ENCODE results near the gene ATP2A1. TPM values are rescaled to one million over a fixed set of nuclear protein-coding genes. Genes with fewer than 3 reads are reported as not detected.

ATP2A1 gene
- total RNA-seq, 1 donor from 2014 or later, result 0.64 TPM

DNA sequence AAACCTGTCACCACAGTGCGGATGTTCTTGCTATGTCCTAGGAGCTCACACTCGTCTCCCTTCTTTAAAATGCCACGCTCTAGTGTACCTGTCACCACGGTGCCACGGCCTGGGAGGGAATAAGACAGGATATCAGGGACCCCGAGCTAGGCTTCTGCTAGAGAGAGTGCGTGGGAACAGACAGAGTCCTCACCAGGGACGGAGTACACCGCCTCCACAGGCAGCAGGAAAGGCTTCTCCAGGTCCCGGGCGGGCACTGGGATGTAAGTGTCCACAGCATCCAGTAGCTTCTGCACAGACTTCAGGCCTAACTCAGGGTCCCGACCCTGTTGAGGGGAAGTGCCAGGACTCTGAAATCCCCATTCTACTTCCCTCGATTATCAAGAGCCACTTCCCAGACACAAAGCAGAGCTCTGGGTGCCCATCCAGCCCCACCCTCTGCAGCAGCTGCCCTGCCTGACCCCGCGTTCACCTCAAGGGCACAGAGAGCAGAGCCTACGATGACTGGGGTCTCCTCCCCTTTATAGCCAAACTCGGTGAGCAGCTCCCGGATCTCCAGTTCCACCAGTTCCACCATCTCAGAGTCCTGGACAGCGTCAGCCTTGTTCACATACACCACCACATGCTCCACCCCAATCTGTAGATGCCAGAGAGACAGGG lies 33.9 kb upstream of the ATP2A1 start:
- Mint-ChIP-seq H3K36me3 (ENCODE audit: unreplicated experiment) (peaks cover 21% of the 10 kb centered on the region), H3K4me3 (ENCODE audit: unreplicated experiment) (peak overlapping the region; percentile 95), H3K27me3 (ENCODE audit: unreplicated experiment) (no peaks in the 10 kb centered on the region), H3K9me3 (ENCODE audit: unreplicated experiment) (no peaks in the 10 kb centered on the region), H3K27ac (ENCODE audit: unreplicated experiment) (peak overlapping the region; percentile 45), H3K4me1 (ENCODE audit: unreplicated experiment) (peaks cover 27% of the 10 kb centered on the region)
- no peak for DNase-seq (ENCODE audit: extremely low spot score, unreplicated experiment)
- TF ChIP-seq, protein P1, sequence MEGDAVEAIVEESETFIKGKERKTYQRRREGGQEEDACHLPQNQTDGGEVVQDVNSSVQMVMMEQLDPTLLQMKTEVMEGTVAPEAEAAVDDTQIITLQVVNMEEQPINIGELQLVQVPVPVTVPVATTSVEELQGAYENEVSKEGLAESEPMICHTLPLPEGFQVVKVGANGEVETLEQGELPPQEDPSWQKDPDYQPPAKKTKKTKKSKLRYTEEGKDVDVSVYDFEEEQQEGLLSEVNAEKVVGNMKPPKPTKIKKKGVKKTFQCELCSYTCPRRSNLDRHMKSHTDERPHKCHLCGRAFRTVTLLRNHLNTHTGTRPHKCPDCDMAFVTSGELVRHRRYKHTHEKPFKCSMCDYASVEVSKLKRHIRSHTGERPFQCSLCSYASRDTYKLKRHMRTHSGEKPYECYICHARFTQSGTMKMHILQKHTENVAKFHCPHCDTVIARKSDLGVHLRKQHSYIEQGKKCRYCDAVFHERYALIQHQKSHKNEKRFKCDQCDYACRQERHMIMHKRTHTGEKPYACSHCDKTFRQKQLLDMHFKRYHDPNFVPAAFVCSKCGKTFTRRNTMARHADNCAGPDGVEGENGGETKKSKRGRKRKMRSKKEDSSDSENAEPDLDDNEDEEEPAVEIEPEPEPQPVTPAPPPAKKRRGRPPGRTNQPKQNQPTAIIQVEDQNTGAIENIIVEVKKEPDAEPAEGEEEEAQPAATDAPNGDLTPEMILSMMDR (IDR thresholded peaks at IDR 0.05), result no peak

DNA sequence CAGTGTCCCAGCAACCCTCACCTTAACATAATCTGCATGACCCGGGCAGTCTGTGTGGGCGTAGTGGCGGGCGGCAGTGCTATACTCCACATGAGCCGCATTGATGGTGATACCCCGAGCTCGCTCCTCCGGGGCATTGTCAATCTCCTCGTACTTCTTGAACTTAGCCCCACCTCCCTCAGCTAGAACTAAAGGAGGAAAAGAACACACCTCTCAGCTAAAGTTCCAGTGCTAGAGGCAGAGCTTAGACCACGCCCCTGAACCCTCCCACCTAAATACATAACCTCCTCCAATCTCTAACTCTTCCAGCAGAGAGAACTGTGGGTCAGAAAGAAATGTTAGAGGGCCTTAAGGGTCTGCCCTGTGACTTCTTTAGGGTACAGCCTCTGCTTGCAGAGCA lies 33.0 kb upstream of the ATP2A1 start:
- Mint-ChIP-seq H3K27me3 (ENCODE audit: unreplicated experiment) (no peaks in the 10 kb centered on the region), H3K4me3 (ENCODE audit: unreplicated experiment) (peak overlapping the region; percentile 95), H3K27ac (ENCODE audit: unreplicated experiment) (peak overlapping the region; percentile 96), H3K36me3 (ENCODE audit: unreplicated experiment) (peaks cover 21% of the 10 kb centered on the region), H3K4me1 (ENCODE audit: unreplicated experiment) (peaks cover 27% of the 10 kb centered on the region), H3K9me3 (ENCODE audit: unreplicated experiment) (no peaks in the 10 kb centered on the region)
- DNase-seq (ENCODE audit: extremely low spot score, unreplicated experiment), result no peak
- TF ChIP-seq, protein P1 (IDR thresholded peaks at IDR 0.05), result no peak

DNA sequence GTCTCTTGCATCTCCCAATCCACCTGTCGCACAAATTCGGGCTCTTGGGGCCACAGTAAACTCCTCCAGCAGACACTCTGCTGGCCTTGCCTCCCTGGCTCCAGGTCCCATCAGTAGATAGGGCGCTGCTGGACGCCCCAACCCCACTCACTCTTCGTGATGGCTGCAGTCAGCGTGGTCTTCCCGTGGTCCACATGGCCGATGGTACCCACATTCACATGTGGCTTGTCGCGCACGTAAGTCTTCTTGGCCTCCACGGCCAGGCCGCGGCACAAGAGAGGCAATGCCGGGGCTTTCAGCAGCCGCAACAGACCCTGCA lies 32.6 kb upstream of the ATP2A1 start:
- peaks cover 21% of the 10 kb centered on the region for H3K36me3 Mint-ChIP-seq (ENCODE audit: unreplicated experiment)
- peak overlapping the region; percentile 96 for H3K27ac Mint-ChIP-seq (ENCODE audit: unreplicated experiment)
- H3K9me3 Mint-ChIP-seq (ENCODE audit: unreplicated experiment), result no peaks in the 10 kb centered on the region
- H3K4me3 Mint-ChIP-seq (ENCODE audit: unreplicated experiment), result peak overlapping the region; percentile 95
- H3K27me3 Mint-ChIP-seq (ENCODE audit: unreplicated experiment), result no peaks in the 10 kb centered on the region
- DNase-seq (ENCODE audit: extremely low spot score, unreplicated experiment), result no peak
- TF ChIP-seq, protein P1 (IDR thresholded peaks at IDR 0.05), result no peak
- H3K4me1 Mint-ChIP-seq (ENCODE audit: unreplicated experiment), result peaks cover 27% of the 10 kb centered on the region

DNA sequence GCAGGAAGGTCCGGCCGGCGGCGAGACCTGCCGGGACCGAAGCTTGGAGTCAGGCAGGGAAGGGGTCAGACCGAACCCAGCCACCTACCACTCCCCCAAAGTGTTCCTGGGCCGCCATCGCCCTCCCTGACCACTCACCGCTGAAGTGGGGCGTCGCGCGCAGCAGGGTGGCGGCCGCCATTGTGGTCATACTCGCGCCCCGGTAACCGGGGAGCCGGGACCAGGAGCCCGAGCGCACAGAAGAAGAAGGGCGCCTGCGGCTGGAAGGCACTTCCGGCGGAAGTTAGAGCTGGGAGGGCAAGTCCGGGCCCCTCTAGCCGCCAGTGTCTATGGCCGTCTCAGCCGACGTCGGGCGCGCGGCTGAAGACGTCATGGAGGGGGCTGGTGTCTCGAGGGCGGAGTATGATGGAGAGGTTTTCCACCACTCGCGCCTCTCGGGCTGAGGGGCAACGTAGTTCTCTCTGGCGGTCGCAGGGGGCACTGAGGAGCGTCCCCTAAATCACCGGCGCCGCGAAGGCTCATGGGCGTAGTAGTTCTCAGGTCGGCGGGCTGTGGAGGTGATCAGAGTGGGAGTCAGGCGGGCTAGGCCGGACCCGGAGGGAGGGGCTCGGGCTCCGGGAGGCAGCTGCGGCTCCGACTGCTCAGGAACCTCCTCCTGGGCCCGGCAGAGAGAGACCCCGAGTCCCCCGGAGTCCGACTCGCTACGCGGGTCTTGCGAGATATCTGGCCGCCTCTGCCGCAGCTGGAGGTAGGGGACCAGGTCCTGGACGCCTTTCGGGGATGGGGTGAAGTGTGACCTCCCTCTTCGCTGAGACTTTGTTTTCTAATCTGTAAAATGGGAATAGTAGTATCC lies 32.0 kb upstream of the ATP2A1 start, which contains the start of gene TUFM:
TUFM (minus strand) TSS at position 269 of the 853 bp plus-strand sequence; CDS start at position 190, 79 bp downstream.
- DNase-seq (ENCODE audit: extremely low spot score, unreplicated experiment), result peak; percentile 99
- Mint-ChIP-seq H3K4me1 (ENCODE audit: unreplicated experiment) (peaks cover 27% of the 10 kb centered on the region), H3K36me3 (ENCODE audit: unreplicated experiment) (peaks cover 21% of the 10 kb centered on the region), H3K27ac (ENCODE audit: unreplicated experiment) (peak within 1 kb of the TSS; percentile 96), H3K27me3 (ENCODE audit: unreplicated experiment) (no peaks in the 10 kb centered on the region), H3K9me3 (ENCODE audit: unreplicated experiment) (no peaks in the 10 kb centered on the region), H3K4me3 (ENCODE audit: unreplicated experiment) (peak within 1 kb of the TSS; percentile 95)
- TF ChIP-seq, protein P1 (IDR thresholded peaks at IDR 0.05), result peak; percentile 68

DNA sequence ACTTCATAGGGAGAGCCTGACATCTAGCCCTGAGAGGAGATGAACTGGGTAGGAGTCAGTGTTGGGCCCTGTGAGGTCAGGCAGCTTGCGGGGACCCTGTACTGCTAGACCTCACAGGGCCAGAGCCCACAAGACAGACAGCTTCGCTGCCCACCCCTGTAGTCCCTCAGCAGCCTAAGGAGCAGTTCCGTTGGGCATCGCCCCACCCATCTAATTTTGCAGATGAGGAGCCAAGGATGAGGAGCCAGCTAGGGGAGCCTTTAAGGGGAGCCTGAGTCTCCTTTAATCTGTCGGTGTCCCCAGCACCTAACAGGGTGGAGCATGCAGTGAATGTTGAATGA lies 31.4 kb upstream of the ATP2A1 start:
- Mint-ChIP-seq H3K4me1 (ENCODE audit: unreplicated experiment) (peaks cover 27% of the 10 kb centered on the region), H3K36me3 (ENCODE audit: unreplicated experiment) (peaks cover 21% of the 10 kb centered on the region), H3K4me3 (ENCODE audit: unreplicated experiment) (peak overlapping the region; percentile 95), H3K27me3 (ENCODE audit: unreplicated experiment) (no peaks in the 10 kb centered on the region), H3K9me3 (ENCODE audit: unreplicated experiment) (no peaks in the 10 kb centered on the region), H3K27ac (ENCODE audit: unreplicated experiment) (peak overlapping the region; percentile 96)
- DNase-seq (ENCODE audit: extremely low spot score, unreplicated experiment), result no peak
- TF ChIP-seq, protein P1 (IDR thresholded peaks at IDR 0.05), result no peak

Measured in osteocyte (in vitro differentiated cells).